IMR-90 (cell line): Measurements from ENCODE around the gene IL17RE. TPM values are rescaled to one million over a fixed set of nuclear protein-coding genes. Genes with fewer than 3 reads are reported as not detected.

Source experiments
- ATAC-seq: fragments of 200-7000 bp; cut with Tn5 transposase; 2 replicates; pipeline ENCODE4 v1.9.1; 2020; ENCODE audit warnings: low read depth, mild to moderate bottlenecking, moderate library complexity
- BruUV-seq: library from RNA; stranded (reverse); fragments of 400-500 nt; replicated peaks from 2 replicates; lab custom pipeline; 2021; lab: Mats Ljungman, UMichigan
- CTCF ChIA-PET: fragments of 300-600 bp; formaldehyde crosslinking; extraction: SDS; loops from one replicate; lab custom pipeline; 2021; ENCODE audit warnings: antibody characterized with exemption; lab: Yijun Ruan, JAX
- POLR2A ChIA-PET: fragments of 300-600 bp; sonication (Branson Sonifier 250); formaldehyde crosslinking; loops from one replicate; lab custom pipeline; 2022; ENCODE audit warnings: antibody characterized with exemption; ENCODE audit not compliant: unreplicated experiment; lab: Charles Lee
- DNase-seq: peaks from one replicate; pipeline ENCODE4 v3.0.0; 2013
- H2AFZ ChIP-seq: replicated peaks from 2 replicates; pipeline ENCODE3; 2013; ENCODE audit warnings: low read length, mild to moderate bottlenecking; ENCODE audit not compliant: poor library complexity
- H2AK5ac ChIP-seq: 2 replicates; pipeline ENCODE4 v1.6.1; 2013; ENCODE audit warnings: low read depth, low read length, inconsistent platforms
- H2AK9ac ChIP-seq: replicated peaks from 2 replicates; pipeline ENCODE3; 2013; ENCODE audit warnings: mild to moderate bottlenecking, low read depth, low read length, moderate library complexity; ENCODE audit not compliant: poor library complexity
- H2BK120ac ChIP-seq: 2 replicates; pipeline ENCODE4 v1.6.1; 2013; ENCODE audit warnings: low read depth, low read length, inconsistent platforms
- H2BK15ac ChIP-seq: 3 replicates; pipeline ENCODE4 v1.6.1; 2013; ENCODE audit warnings: low read depth, low read length, inconsistent platforms
- H2BK20ac ChIP-seq: 2 replicates; pipeline ENCODE4 v1.6.1; 2013; ENCODE audit warnings: low read depth, mild to moderate bottlenecking, inconsistent platforms, low read length, moderate library complexity
- H2BK5ac ChIP-seq: 2 replicates; pipeline ENCODE4 v1.6.1; 2013; ENCODE audit warnings: mild to moderate bottlenecking, low read depth, low read length, inconsistent platforms; ENCODE audit not compliant: poor library complexity, severe bottlenecking
- H3K14ac ChIP-seq: replicated peaks from 2 replicates; pipeline ENCODE4 v1.6.1; 2013; ENCODE audit warnings: low read depth, low read length, inconsistent platforms
- H3K18ac ChIP-seq: 2 replicates; pipeline ENCODE4 v1.6.1; 2013; ENCODE audit warnings: low read depth, low read length, control low read depth
- H3K23ac ChIP-seq: 2 replicates; pipeline ENCODE4 v1.6.1; 2013; ENCODE audit warnings: low read depth, low read length, inconsistent platforms
- H3K27ac ChIP-seq: 2 replicates; pipeline ENCODE4 v1.5.1; 2013; ENCODE audit warnings: mild to moderate bottlenecking, control low read depth, low read length; ENCODE audit not compliant: insufficient read depth
- H3K27me3 ChIP-seq: 2 replicates; pipeline ENCODE4 v1.6.1; 2013; ENCODE audit warnings: low read length; ENCODE audit not compliant: control insufficient read depth, insufficient read depth
- H3K36me3 ChIP-seq: 2 replicates; pipeline ENCODE4 v1.6.1; 2013; ENCODE audit warnings: low read length, mixed read lengths; ENCODE audit not compliant: control insufficient read depth, insufficient read depth
- H3K4ac ChIP-seq: 2 replicates; pipeline ENCODE4 v1.6.1; 2013; ENCODE audit warnings: low read depth, low read length, inconsistent platforms
- H3K4me1 ChIP-seq: 2 replicates; pipeline ENCODE4 v1.6.1; 2013; ENCODE audit warnings: low read length, mixed read lengths; ENCODE audit not compliant: control insufficient read depth, insufficient read depth
- H3K4me2 ChIP-seq: 2 replicates; pipeline ENCODE4 v1.6.1; 2013; ENCODE audit warnings: low read depth, mild to moderate bottlenecking, control low read depth, low read length, moderate library complexity
- H3K4me3 ChIP-seq: 2 replicates; pipeline ENCODE4 v1.5.1; 2013; ENCODE audit warnings: low read depth, mild to moderate bottlenecking, control low read depth, low read length, moderate library complexity; ENCODE audit not compliant: insufficient read depth
- H3K56ac ChIP-seq: 2 replicates; pipeline ENCODE4 v1.6.1; 2013; ENCODE audit warnings: low read length, inconsistent platforms; ENCODE audit not compliant: insufficient read depth; ENCODE audit errors: extremely low read depth
- H3K79me1 ChIP-seq, 2 experiments: 2 replicates each; pipeline ENCODE4 v1.6.1; 2013; ENCODE audit warnings: low read length in 2 of 2, inconsistent platforms in 1 of 2, low read depth in 1 of 2
- H3K9ac ChIP-seq: 2 replicates; pipeline ENCODE4 v1.6.1; 2013; ENCODE audit warnings: low read depth, low read length, control low read depth
- H3K9me1 ChIP-seq: 2 replicates; pipeline ENCODE4 v1.6.1; 2013; ENCODE audit warnings: low read length, inconsistent platforms; ENCODE audit not compliant: insufficient read depth
- H3K9me3 ChIP-seq: 2 replicates; pipeline ENCODE4 v1.6.1; 2013; ENCODE audit warnings: low read length; ENCODE audit not compliant: control insufficient read depth, insufficient read depth
- H4K20me1 ChIP-seq: 2 replicates; pipeline ENCODE4 v1.6.1; 2013; ENCODE audit warnings: low read length, inconsistent platforms; ENCODE audit not compliant: insufficient read depth
- H4K5ac ChIP-seq: 2 replicates; pipeline ENCODE4 v1.6.1; 2013; ENCODE audit warnings: mild to moderate bottlenecking, low read depth, low read length, control low read depth
- H4K8ac ChIP-seq, 2 experiments: 2 replicates each; pipeline ENCODE4 v1.6.1; 2013; ENCODE audit warnings: low read depth in 2 of 2, low read length in 2 of 2, control low read depth in 1 of 2, inconsistent platforms in 1 of 2
- H4K91ac ChIP-seq: 2 replicates; pipeline ENCODE4 v1.6.1; 2013; ENCODE audit warnings: low read depth, low read length, inconsistent platforms; ENCODE audit not compliant: insufficient read depth
- BHLHE40 ChIP-seq: fragments of 150-350 bp; IDR thresholded peaks from 2 replicates; pipeline ENCODE4 v1.6.1; 2016; ENCODE audit warnings: mild to moderate bottlenecking, low read depth, low read length
- CTCF ChIP-seq: conservative IDR thresholded peaks from 2 replicates; pipeline ENCODE4 v1.5.1; 2012; ENCODE audit warnings: mild to moderate bottlenecking, low read depth, low read length, improper control_type of control experiment
- ELK1 ChIP-seq: fragments of 150-350 bp; IDR thresholded peaks from 2 replicates; pipeline ENCODE4 v1.6.1; 2016; ENCODE audit warnings: low read depth, mild to moderate bottlenecking, low read length, moderate library complexity, borderline replicate concordance
- FOS ChIP-seq: fragments of 150-350 bp; IDR thresholded peaks from 2 replicates; pipeline ENCODE4 v1.6.1; 2016; ENCODE audit warnings: low read depth, low read length
- MAFK ChIP-seq: IDR thresholded peaks from 2 replicates; pipeline ENCODE4 v1.6.1; 2012; ENCODE audit warnings: low read depth, low read length, improper control_type of control experiment
- NFE2L2 ChIP-seq: fragments of 150-350 bp; IDR thresholded peaks from 2 replicates; pipeline ENCODE4 v1.6.1; 2016; ENCODE audit warnings: low read depth, mild to moderate bottlenecking, low read length
- RAD21 ChIP-seq: IDR thresholded peaks from 2 replicates; pipeline ENCODE4 v1.6.1; 2012; ENCODE audit warnings: low read length, improper control_type of control experiment
- RCOR1 ChIP-seq: IDR thresholded peaks from 2 replicates; pipeline ENCODE4 v1.6.1; 2012; ENCODE audit warnings: mild to moderate bottlenecking, low read length, improper control_type of control experiment; ENCODE audit not compliant: insufficient replicate concordance
- RFX5 ChIP-seq: IDR thresholded peaks from 2 replicates; pipeline ENCODE4 v1.8.0; 2012; ENCODE audit warnings: low read depth, mild to moderate bottlenecking, low read length, moderate library complexity
- SMC3 ChIP-seq: fragments of 150-350 bp; IDR thresholded peaks from 2 replicates; pipeline ENCODE4 v1.6.1; 2016; ENCODE audit warnings: low read depth, mild to moderate bottlenecking, antibody characterized with exemption, low read length, moderate library complexity
- WGBS, 2 experiments: methylation state at CpG; one replicate each; pipeline versions ENCODE4 v1.1.5 to v1.1.7; 2013; ENCODE audit warnings: missing lambda C conversion rate in 2 of 2; ENCODE audit not compliant: insufficient read length in 1 of 2; ENCODE audit errors: extremely low coverage in 2 of 2; 5-methylcytosine and 5-hydroxymethylcytosine counted together
- dilution Hi-C: fragments of 300-500 bp; cut with HindIII; formaldehyde crosslinking; loops from one replicate; pipeline ENCODE4 v1.14.3; 2018; ENCODE audit warnings: low sequenced_read_pairs; ENCODE audit not compliant: unreplicated experiment
- in situ Hi-C: fragments of 300-500 bp; cut with MboI; formaldehyde crosslinking; loops from 3 replicates; pipeline ENCODE4 v1.14.3; 2019; ENCODE audit warnings: low sequenced_read_pairs, inconsistent platforms, mixed read lengths
- intact Hi-C: fragments of 100-400 bp; cut with micrococcal nuclease; formaldehyde crosslinking; loops from 2 replicates; pipeline ENCODE4 v1.10.0; 2022
- polyA plus RNA-seq, 3 experiments: library from polyadenylated mRNA; depleted of rRNA; stranded (reverse); fragments of >200 nt; gene quantifications; 2 replicates each; pipeline ENCODE4 v1.2.3, GENCODE V29; 2012; ENCODE audit warnings: low replicate concordance in 1 of 3
- total RNA-seq: library from RNA; depleted of rRNA; stranded (reverse); fragments of >200 nt; gene quantifications from 2 replicates; pipeline ENCODE4 v1.2.3, GENCODE V29; 2012

Gene IL17RE
- total and polyA plus RNA-seq, 2 of the 4 experiments (the other 2 are of a cell fraction): 0.90 to 7.2 TPM

DNA sequence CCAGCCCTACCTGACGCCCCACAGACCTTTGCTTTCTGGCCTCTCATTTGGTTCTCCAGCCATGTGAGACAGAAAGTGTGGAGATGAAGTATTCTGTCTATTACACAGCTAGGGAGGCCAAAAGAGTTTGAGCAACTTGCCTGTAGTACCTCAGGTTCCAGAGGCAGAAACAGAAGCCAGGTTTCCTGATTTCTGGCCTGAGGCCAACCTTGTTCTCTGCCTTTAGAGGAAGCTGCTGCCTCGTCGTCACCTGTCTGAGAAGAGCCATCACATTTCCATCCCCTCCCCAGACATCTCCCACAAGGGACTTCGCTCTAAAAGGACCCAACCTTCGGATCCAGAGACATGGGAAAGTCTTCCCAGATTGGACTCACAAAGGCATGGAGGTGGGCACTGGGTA lies 3.8 kb downstream of the IL17RE start:
- dilution Hi-C loops (no loop called here), intact Hi-C loops (no loop called here), in situ Hi-C loops (no loop called here)
- Histone ChIP-seq H3K56ac (no peak overlapping the region), H4K20me1 (no peaks in the 10 kb centered on the region), H3K27me3 (no peaks in the 10 kb centered on the region), H3K9ac (no peak overlapping the region), H3K18ac (no peak overlapping the region), H3K79me1 (peaks cover 0 to 14% of the 10 kb centered on the region in 2 experiments; a peak in 2 of 4 replicates), H2BK5ac (no peak overlapping the region), H4K8ac (no peak overlapping the region), H3K4ac (no peak overlapping the region), H2BK20ac (no peak overlapping the region), H2BK15ac (no peak overlapping the region), H3K27ac (no peak overlapping the region), H3K36me3 (no peaks in the 10 kb centered on the region), H3K4me2 (no peak overlapping the region), H3K9me3 (no peaks in the 10 kb centered on the region), H3K4me3 (no peak overlapping the region), H2AK9ac (peak overlapping the region; percentile 50), H4K5ac (no peak overlapping the region), H2AFZ (no peak overlapping the region), H4K91ac (no peak overlapping the region), H3K9me1 (peaks cover 19% of the 10 kb centered on the region), H3K23ac (no peak overlapping the region), H2BK120ac (no peak overlapping the region), H2AK5ac (no peak overlapping the region), H3K14ac (no peak overlapping the region), H3K4me1 (peaks cover 11% of the 10 kb centered on the region)
- DNase-seq: no peak
- ChIA-PET CTCF (no interaction called here), POLR2A (no interaction called here)
- no TSS peak for BruUV-seq
- TF ChIP-seq BHLHE40 (no peak), FOS (no peak), RAD21 (no peak), RFX5 (no peak), NFE2L2 (no peak), MAFK (no peak), RCOR1 (no peak), CTCF (no peak), SMC3 (no peak), ELK1 (no peak)
- ATAC-seq: no peak
- WGBS, 2 experiments: no CpG with 5 or more reads among the region's 5 CpGs
